HG02970 (cell line): Measurements from ENCODE around the gene SCN8A.

Experiments
- ATAC-seq: cut with Tn5 transposase; IDR thresholded peaks from one replicate; pipeline ENCODE4 v1.9.1; 2021; ENCODE audit warnings: mild to moderate bottlenecking, moderate library complexity, moderate number of reproducible peaks; ENCODE audit not compliant: unreplicated experiment, low FRiP score

SCN8A gene

DNA sequence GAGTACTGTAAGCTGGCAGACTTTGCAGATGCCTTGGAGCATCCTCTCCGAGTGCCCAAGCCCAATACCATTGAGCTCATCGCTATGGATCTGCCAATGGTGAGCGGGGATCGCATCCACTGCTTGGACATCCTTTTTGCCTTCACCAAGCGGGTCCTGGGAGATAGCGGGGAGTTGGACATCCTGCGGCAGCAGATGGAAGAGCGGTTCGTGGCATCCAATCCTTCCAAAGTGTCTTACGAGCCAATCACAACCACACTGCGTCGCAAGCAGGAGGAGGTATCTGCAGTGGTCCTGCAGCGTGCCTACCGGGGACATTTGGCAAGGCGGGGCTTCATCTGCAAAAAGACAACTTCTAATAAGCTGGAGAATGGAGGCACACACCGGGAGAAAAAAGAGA, 215.9 kb downstream of the SCN8A start:
- ATAC-seq: no peak

DNA sequence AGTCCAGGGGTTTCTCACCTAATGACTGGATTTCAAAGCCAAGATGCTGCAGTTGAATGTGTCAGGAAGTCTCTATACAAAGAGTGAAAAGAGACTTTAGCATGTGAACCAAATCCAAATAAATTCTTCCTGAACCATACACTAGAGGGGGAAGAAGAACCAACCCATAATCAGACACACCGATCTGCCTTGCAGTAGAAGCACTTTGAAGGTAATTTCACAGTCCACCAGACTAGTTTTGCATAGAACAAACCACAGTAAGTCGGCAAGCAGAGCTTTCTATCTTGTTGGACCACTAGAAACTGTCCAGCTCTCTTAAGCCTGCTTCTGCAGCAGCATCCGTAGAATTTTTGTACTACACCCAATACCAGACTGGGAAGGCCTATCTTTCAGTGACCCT, 218.2 kb downstream of the SCN8A start:
- ATAC-seq: no peak

DNA sequence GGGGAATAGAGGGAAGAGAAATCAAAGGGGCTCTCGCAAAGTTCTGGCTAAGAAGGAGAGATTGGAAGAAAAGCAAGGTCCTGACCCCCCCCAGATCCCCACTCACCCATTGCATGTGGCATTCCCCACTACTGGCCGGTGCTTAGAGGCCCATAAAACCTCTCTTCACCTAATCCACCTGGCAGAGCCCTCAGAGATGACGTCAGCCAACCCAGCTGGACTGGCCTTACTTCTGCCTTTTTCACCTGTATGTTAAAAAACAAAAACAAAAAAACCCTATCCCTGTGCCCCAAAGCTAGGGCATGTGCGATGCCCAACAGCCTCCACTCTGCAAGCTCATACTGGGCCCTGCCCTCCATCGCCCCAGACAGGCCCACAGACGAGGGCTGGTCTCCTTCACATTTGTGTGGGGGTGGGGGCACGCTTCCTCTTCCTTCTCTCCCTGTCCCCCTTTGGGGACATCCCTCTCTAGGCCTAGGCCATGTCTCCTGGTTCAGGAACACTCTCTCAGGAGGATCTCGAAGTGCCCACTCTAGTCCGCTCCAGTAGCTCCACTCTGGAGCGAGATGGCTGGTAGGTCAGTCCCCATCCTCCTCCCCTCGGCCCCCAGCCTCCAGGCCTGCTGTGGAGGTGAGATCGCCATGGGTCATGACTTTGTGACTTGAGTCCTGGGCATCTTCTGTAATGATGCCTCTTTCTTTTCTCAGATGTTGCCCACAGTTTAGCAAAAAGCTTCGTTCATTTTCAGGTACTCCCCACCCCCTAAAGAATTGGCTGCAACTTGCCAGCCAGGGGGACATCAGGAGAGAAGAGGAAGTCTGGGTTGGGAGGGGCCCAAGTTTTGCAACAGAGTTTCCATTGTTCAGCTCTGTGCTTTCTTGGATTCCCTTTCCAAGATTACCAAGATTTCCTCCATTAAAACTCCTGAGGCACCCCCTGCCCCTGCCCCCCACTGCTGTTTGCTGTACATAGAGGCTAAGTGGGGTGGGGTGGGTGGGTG, 220.5 kb downstream of the SCN8A start:
- no peak for ATAC-seq

DNA sequence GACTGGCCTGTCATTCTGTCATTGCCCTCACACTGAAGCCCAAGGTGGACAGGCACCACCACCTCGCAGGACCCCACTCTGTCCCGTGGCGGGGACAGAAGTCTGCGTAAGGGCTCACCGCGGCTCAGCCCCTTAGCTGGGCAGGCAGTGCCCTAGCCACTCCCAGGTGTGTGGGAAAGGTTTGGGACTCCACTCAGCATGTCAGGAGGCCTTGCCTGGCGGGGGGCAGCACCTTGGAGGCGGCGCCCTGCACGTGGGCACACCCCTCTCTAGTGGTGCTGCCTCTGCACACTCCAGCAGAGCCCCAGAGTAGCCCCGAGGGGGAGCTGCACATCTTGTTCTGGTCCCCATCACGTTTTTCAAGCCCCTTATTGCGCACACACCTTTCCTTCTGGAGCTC, 221.8 kb downstream of the SCN8A start:
- ATAC-seq: no peak

DNA sequence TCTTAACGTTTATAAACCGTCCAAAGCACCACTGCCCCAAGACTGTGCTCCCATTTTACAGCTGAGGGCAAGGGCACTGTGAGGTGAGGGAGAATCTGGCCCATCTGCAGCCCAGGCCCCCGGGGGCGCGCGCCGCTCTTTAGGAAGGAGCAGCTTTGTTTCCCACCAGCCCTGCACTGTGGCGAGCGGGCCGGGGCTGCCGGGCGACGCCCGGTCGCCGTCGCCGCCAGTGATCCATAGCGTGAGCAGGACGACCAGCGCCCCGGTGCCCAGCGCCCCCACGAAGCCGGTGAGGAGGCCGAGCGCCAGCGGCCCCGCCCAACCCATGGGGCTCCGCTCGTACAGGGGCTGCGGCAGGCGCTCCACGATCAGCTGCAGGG, 222.9 kb downstream of the SCN8A start:
- no peak for ATAC-seq

DNA sequence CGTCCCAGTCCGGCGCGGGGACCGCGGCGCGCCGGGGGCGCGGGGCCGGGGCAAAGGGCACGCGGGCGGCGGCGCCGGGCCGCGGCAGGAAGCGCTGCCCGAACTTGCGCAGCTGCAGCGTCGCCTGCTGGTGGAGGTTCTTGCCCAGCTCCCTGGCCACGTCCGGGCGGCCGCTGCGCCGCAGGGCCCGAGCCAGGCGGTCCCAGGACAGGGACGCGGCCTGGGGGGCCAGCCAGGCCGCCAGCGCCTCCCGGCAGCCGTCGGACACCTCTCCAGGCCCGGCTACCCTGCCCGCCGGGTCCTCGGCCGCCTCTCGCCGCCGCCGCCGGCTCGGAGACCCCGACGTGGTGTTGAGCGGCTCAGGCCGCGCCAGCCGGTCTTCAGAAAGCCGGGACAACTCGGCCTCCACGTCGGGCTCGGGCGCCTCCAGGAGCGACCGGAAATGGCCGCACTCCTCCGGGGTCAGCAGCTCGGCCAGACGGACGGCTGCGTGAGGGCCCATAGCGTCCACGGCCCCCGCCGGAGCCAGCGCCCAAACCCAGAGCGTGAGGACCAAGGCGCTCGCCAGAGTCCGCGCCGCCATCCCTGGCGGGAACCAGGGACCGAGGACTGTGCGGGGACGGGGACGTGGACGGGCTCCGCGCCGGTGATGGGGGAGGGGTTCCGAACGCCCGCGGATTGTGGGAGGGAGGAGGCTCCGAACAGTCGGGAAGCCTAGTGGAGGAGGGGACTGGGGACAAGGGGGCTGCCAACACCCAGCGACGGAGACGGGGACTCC, 223.5 kb downstream of the SCN8A start:
- ATAC-seq: no peak

DNA sequence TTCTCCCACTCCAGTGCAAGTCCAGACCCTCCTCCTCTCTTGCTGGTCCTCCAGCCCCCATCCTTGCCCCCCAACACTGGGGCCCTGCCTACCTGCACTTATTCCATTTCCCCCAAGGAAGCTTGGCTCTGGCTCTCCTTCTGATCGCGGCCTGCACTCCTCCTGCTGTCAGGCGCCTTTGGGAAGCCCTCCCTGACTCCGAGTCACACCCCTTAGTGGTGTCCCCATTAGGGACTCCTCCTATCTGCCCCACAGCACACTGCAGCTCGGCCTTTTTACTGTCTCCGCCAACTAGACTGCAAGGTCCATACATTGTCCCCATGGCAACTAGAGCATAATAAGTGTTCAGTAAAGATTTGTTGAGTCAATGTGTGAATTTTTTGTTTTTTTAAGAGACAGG, 224.5 kb downstream of the SCN8A start:
- ATAC-seq: no peak

DNA sequence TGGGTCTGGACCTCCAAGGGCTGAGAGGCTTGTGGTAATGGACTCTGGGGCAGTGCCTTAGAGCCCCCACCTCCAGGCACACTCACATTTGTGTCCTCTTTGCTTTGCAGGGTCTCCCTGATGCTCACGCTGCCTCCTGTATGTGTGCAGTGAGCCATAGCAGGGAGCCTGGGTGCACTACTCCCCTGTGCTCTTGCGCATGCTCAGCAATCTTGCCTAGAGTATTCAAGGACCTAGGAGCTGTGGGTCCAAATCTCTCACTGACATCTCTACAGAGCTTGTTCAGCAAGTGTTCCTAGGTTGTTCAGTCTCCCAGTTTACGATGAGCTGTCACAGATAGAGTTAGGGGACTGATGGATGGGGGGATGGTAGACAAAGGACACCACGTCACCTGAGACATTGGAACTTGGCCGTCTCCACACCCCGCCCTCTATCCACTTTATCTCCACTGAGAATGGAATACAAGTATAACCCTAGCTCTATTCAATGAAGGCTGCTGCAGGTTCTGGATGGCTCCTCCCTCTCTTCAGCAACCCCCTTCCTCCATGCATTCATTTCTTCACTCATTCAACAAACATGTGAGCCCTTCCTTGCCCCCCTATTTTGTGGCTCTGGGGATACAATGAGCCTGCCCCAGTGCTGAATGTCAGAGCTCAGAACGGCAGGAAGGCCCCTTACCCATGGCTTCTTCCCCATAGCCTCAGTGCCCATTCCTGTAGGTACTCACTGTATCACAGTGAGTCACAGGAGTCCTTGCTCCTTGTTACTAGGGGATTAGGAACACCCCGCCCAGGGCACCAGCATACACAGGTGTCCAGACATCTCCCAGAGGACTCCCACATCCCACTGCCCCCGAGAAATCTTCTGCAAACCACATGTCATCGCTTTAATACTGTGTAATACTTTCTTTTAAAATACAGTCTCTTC, 226.3 kb downstream of the SCN8A start:
- ATAC-seq: no peak

DNA sequence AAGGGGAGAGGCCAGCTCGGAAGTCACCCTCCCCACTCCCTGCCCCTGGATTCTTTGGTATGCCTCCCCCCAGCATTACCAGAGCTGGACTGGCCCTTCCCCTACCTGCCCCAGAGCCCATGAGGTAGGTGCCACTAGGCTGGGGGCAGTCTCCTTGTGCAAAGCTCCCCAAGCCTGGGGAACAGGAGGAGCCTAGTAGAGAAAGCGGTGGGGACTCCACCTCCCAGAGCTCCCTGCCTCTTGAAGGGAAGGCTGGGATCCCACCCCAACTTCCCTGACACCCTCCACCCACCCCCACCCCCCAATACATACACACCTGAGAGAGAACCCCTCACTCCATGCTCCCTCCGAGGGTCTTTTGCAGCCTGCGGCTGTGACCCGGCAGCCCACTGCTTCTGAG, 227.1 kb downstream of the SCN8A start:
- ATAC-seq: no peak

DNA sequence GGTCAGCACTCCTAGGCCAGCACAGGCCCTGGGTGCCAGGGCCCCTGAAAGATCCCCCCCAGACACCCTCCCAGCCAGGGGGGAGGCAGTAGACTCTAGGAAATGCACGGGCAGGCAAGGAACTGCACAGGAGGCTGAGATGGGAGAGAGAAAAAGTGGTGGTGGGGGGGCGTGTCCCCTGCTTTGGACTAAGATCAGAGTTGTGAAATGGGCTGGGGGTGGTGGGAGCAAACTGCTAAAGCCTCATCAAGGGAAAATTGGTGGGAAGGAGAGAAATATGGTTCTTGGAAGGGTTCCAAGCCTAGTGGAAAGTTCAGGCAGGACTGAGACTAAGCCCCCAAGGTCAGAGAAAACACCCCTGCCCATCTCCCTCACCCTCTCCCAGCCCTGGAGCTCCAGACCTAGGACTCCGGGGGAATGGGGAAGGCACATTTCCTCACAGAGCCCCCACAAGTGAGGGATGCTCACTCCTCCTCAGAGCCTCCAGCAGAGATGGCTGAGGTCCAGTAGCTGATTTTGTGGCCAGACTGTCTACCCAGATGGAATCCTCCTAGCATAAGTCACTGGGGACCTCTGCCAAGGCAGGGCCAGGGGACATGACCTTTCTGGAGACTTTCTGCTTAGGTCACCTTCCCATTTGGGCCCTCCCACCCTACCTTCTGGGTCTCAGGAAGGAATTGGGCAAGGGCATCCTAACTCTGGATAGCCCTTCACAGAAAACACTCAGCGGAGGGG, 227.7 kb downstream of the SCN8A start:
- ATAC-seq: no peak

DNA sequence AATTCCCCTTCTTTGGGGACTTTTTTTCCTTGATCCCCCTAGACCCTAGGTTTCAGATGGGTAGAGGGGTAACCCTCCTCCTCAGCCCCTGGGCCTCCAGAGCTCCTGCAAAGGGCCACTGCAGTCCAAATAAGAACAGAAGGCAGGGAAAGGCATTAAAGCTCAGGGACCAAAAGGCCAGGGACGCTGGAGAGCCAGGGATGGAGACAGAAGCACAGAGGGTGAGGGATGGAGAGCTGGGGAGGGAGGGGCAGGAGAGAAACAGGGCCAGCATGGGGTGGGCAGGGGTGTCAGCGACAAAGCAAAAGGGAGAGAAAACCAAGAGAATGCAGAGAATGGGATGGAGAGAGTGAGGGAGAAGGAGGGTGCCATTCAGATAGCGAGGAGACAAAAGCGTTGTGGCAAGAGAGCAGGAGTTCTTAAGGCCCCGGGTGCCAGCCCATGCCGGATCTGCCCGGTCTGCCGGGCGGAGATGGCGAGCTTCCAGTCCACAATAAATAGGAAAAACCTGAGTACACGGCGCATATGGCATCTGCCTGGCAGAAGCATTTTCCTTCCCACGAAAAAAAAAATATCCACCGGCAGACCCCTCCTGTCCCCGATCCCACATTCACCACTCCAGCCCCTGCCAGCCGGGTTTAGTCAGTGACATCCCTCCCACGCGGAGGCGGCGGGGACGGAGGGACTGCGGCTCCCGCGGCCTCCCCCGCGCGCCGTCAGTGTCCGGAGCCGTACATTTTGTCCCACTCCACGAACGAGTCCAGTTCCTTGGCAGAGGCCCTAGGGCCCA, 228.9 kb downstream of the SCN8A start:
- ATAC-seq: no peak

DNA sequence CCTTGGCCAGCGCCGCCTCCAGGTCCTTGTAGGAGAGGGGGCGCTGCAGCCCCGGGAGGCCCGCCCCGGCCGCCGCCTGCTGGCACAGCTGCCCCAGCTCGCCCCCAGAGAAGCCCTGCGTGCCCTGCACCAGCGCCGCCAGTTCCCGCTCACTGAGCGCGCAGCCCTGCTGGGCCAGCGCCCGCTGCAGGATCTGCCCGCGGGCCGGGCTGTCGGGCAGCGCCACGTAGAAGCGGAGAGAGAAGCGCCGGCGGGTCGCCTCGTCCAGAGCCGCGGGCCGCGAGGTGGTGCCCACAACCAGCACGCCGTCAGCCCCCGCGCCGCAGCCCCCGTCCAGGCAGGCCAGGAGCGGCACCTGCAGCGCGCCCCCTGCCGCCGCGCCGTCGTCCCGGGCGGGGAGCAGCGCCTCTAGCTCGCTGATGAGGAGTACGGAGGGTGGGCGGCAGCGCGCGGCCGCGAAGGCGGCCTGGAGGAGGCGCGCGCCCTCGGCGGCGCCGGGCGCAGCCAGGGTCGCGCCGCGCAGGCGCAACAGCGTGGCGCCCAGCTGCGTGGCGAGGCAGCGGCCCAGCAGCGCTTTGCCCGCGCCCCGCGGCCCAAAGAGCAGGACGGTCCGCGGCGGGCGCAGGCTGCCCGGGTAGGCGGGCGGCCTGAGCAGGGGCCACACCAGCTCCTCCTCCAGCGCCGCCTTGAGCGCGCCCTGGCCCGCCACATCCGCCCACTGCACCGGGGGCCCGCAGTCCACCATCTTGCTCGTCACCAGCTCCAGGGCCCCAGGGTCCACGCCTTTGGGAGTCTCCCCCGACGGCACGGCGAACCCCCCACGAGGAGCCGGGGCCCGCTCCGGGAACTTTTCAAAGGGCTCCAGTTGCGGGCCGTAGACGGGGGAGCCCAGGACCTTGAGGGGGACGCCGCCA, 229.8 kb downstream of the SCN8A start:
- ATAC-seq: no peak

DNA sequence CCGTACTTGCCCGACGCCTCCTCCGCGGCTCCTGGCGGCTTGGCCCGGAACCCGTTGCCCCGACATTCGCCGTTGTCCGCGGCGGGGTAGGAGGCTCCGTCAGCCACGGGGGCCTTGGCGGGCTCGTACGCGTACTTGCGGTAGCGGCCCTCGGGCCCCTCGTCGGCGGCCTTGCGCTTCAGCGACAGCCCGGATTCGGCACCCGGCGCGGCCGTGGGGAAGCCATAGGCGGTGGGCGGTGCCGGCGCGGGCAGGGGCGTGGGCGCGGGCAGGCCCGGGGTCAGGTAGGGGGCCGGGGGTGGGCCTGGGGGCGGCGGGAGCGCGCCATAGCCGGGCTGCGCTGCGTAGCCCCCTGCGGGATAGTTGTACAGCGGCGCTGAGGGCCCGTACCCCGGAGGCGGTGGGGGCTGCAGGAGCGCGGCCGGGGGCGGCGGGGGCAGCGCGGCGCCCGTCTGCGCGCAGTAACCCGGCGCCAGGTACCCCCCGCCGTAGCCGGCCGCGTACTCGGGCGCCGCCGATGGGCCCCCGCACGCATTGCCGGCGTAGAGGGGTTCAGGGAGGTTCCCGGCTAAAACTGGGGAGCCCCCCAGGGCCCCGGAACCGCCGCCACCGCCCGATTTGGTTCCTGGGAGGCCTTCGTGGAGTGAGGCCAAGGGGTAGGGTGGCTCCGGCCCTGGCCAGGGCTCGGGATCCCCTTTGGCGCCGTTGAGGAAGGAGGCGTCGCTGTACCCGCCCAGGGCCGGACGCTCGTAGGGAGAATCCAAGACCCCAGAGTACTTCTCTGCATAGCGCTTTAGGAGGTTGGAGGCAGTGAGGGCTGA, 230.6 kb downstream of the SCN8A start:
- no peak for ATAC-seq

DNA sequence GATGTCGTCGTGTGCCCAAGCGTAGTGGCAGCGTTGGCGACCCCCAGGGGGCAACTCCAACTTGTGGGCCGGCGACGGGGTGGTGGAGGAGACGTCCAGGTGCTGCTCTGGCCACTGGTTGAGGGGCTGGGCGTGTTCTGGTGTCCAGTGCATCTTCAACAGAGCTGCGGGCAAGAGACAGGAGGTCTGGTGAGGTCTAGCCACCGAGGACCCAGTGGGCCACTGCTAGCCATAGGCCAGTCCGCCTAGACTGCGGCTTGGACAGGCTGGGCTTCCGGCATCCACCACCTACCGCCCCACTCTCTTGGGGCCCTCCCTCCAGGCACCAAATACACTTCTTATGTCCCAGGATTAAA, 231.2 kb downstream of the SCN8A start:
- no peak for ATAC-seq

DNA sequence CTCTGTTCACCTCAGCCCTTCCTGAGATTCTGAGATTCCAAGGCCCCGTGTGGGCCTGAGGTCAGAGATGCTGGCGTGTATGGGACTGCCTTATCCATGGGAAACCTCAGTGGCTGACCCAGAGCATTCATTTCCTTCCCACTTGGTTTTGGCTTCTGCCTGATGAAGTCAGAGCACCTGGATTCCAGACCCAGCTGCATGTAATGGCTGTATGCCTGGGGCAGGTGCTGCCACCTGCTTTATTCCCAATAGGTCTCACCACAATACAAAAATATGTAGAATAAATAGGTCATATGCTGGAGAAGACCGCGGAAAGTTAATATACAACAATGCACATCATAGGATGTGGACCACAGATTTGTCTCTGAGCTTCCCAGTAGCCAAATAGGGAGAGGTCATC, 231.9 kb downstream of the SCN8A start:
- no peak for ATAC-seq

DNA sequence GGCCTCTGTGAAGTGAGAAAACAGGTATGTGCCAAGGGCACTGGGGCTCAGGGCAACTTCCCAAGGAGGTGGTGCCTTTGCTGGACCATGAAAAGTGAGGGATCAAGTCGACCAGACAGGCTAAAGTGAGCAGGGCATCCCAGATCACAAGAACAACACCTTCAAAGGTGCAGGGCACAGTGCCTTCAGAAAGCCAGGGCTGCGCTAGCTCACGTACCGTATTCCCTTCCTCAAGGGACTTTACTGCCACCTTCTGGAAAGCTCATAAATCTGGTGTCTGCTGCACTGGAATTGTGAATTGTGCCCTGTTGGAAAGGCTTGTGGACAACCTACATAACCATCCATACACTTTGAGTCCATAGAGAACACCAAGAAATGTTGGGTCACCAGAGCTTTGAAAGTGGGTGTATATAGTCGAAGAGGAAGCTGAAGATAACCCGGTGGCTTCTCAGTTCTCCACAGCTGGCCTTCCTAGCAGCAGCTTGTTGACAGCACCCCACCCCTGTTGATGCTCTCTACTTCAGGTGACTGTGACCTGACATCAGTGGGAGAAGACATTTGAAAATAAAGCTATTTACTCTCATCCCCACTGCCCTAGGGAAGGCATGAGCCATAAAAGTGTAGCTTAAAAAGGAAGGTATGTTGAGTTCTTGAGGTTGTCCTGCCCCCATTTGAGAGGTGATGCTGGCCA, 233.0 kb downstream of the SCN8A start:
- ATAC-seq: no peak

DNA sequence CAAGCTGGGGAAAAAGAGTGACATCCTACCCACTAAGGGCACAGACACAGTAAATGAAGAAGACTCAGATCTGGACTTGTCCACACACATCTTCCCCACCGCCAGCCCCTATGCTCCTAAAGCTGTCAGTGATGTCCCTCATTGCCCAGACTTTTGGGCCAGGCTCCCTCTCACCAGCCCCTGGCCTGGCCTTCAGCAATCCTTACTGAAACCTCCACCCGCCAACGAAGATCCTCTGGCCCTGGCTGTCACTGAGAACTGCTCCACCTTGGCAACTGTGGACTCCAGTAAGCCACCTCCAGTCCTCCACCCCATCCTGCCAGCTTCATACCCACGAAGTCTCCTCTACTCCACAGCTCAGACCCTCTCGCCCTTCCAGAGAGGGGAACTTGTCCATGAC, 234.2 kb downstream of the SCN8A start:
- no peak for ATAC-seq
